Measurements from ENCODE around the gene TRPV4.
A peak's percentile ranks its signal among the peaks of the same experiment; 100 is the strongest.

DNA sequence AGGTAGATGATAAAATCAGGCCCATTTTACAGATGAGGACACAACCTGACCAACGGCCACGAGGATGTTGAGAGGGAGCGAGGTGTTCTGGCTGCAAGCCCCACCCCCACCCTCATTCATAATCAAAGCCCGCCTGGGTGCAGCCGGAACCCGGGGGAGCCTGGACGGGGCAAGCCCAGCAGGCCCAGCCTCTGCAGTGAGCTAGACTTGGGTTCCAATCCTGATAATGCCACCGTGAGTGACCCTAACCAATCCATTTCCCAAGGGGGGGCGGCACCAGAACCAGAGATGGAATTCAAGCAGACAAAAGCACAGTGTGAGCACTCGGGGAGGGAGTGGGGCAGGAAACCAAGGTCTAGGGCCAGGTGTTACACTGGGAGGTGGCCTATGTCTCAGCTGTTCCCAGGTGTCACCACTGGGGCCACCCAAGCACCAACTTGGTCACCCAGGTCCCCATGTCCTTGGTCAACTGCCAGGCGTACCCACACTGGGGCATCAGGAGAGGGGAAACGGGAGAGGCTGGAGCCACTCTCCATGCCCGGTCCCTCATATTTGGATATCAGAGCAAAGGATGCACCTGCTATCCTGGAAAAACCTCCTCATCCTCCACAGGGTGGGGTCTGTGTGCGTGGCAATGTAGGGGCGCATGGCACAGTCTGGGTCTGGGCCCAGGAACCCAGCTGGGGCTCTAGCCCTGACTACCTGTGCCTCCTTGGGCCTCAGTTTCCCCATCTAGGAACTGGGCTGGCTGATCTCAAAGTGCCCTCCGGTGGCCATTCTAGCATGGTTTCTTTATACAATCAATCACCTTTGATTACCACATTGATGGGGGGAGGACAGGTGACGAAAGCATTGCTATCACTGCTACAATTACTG is 61.2 kb downstream of the TRPV4 start:
- TF ChIP-seq, protein P1, sequence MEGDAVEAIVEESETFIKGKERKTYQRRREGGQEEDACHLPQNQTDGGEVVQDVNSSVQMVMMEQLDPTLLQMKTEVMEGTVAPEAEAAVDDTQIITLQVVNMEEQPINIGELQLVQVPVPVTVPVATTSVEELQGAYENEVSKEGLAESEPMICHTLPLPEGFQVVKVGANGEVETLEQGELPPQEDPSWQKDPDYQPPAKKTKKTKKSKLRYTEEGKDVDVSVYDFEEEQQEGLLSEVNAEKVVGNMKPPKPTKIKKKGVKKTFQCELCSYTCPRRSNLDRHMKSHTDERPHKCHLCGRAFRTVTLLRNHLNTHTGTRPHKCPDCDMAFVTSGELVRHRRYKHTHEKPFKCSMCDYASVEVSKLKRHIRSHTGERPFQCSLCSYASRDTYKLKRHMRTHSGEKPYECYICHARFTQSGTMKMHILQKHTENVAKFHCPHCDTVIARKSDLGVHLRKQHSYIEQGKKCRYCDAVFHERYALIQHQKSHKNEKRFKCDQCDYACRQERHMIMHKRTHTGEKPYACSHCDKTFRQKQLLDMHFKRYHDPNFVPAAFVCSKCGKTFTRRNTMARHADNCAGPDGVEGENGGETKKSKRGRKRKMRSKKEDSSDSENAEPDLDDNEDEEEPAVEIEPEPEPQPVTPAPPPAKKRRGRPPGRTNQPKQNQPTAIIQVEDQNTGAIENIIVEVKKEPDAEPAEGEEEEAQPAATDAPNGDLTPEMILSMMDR (conservative IDR thresholded peaks at IDR 0.05): peak; percentile 42
- TF ChIP-seq EZH2 (IDR thresholded peaks at IDR 0.05; ENCODE audit: low read depth): no peak

All from PC-9 (cell line).